RWPE2 (cell line): ENCODE measurements around the gene CYB561D1.

Experiments
- ATAC-seq: fragments of 200-7000 bp; cut with Tn5 transposase; 3 replicates; pipeline ENCODE4 v1.9.1; 2021; ENCODE audit warnings: low read depth
- DNase-seq: peaks from one replicate; pipeline ENCODE4 v3.0.0-alpha.2; 2020; ENCODE audit warnings: low spot score
- H3K27ac ChIP-seq: fragments of 450-650 bp; 2 replicates; pipeline ENCODE4 v1.5.1; 2017; ENCODE audit warnings: mild to moderate bottlenecking; ENCODE audit not compliant: poor library complexity, severe bottlenecking
- H3K27me3 ChIP-seq: fragments of 250-450 bp; sonication (Bioruptor Pico); 2 replicates; pipeline ENCODE4 v1.5.1; 2021; ENCODE audit warnings: mild to moderate bottlenecking, moderate library complexity; ENCODE audit not compliant: insufficient read depth, poor library complexity, severe bottlenecking
- H3K36me3 ChIP-seq: fragments of 250-450 bp; sonication (Bioruptor Pico); 2 replicates; pipeline ENCODE4 v1.5.1; 2020; ENCODE audit warnings: low read depth, mild to moderate bottlenecking, moderate library complexity
- H3K4me1 ChIP-seq: fragments of 250-450 bp; sonication (Bioruptor Pico); 2 replicates; pipeline ENCODE4 v1.5.1; 2021; ENCODE audit warnings: mild to moderate bottlenecking, moderate library complexity; ENCODE audit not compliant: insufficient read depth, poor library complexity, severe bottlenecking
- H3K4me3 ChIP-seq: fragments of 250-450 bp; sonication (Bioruptor Pico); 2 replicates; pipeline ENCODE4 v1.5.1; 2021; ENCODE audit warnings: mild to moderate bottlenecking, moderate library complexity; ENCODE audit not compliant: severe bottlenecking
- H3K9me3 ChIP-seq: fragments of 250-450 bp; sonication (Bioruptor Pico); 2 replicates; pipeline ENCODE4 v1.5.1; 2021; ENCODE audit warnings: mild to moderate bottlenecking, moderate library complexity; ENCODE audit not compliant: severe bottlenecking
- CTCF ChIP-seq: fragments of 450-650 bp; IDR thresholded peaks from one replicate; pipeline ENCODE4 v1.5.1; 2017; ENCODE audit warnings: mild to moderate bottlenecking, moderate library complexity; ENCODE audit not compliant: poor library complexity, severe bottlenecking

CYB561D1 gene

DNA sequence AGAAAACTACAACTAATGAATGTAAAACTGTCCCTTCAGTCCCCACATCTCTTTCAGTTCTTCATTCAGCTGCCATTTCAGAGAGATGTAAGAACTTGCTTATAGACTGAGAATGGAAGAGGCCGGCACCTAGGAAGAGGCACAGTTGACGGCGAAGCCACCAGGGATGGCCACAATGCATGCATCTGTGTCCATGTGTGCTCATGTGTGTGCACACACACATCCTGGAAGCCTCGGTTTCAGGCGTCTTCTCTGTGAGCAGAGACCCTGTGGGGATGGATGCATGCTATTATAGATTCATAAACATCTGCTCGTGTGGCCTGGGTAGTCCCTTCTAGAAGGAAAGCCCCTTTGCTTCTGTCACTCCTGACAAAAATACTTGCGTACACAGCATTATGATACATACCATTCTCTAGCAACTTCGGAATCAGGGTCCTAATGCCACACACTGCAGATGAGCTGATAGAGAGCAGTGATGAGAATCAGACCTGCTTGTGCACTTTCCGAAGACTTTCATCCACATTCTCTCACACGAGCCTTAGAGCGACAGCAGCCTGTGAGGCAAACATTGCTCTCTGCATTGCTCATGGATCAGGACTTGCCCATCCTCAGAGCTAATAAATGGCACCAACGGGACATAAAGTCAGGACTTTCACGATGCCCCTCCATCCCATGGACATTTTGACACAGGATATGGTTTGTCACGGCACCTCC, 33.4 kb downstream of the CYB561D1 start:
- DNase-seq (no peak), ATAC-seq (no peak)
- TF ChIP-seq CTCF = no peak
- Histone ChIP-seq H3K27ac (no peak overlapping the region), H3K4me1 (no peaks in the 10 kb centered on the region), H3K9me3 (no peaks in the 10 kb centered on the region), H3K36me3 (no peaks in the 10 kb centered on the region), H3K27me3 (no peaks in the 10 kb centered on the region), H3K4me3 (no peak overlapping the region)

GRCh38 chr1:109527846-109528695, 34.2 kb downstream of the CYB561D1 start:
- H3K9me3 ChIP-seq = no peaks in the 10 kb centered on the region
- H3K27ac ChIP-seq = no peak overlapping the region
- H3K4me3 ChIP-seq = no peak overlapping the region
- H3K4me1 ChIP-seq = no peaks in the 10 kb centered on the region
- DNase-seq (no peak), ATAC-seq (no peak)
- no peaks in the 10 kb centered on the region for H3K27me3 ChIP-seq
- no peak for TF ChIP-seq CTCF
- no peaks in the 10 kb centered on the region for H3K36me3 ChIP-seq

GRCh38 chr1:109528712-109529111, 34.8 kb downstream of the CYB561D1 start:
- H3K4me3 ChIP-seq = no peak overlapping the region
- no peaks in the 10 kb centered on the region for H3K9me3 ChIP-seq
- no peaks in the 10 kb centered on the region for H3K27me3 ChIP-seq
- no peak for ATAC-seq
- no peak for TF ChIP-seq CTCF
- no peaks in the 10 kb centered on the region for H3K36me3 ChIP-seq
- H3K27ac ChIP-seq = no peak overlapping the region
- H3K4me1 ChIP-seq = no peaks in the 10 kb centered on the region
- no peak for DNase-seq

- no peak for DNase-seq
Measured at GRCh38 chr1:109529881-109530456, 36.1 kb downstream of the CYB561D1 start.

More at GRCh38 chr1:109529881-109530456, 36.1 kb downstream of the CYB561D1 start:
- Histone ChIP-seq H3K9me3 (no peaks in the 10 kb centered on the region), H3K4me3 (no peak overlapping the region), H3K4me1 (no peaks in the 10 kb centered on the region), H3K36me3 (no peaks in the 10 kb centered on the region), H3K27ac (no peak overlapping the region), H3K27me3 (no peaks in the 10 kb centered on the region)
- ATAC-seq = peak; percentile 37; the same call in 1 of the 3 replicates
- TF ChIP-seq CTCF = no peak
